Vagina (tissue), 2 donors: ENCODE results near the gene PAK1.

Experiments
- POLR2A ChIP-seq, 2 donors: fragments of 450-650 bp; IDR thresholded peaks; one replicate each; pipeline ENCODE4 v1.6.1; 2017; ENCODE audit warnings: antibody characterized with exemption in 2 of 2, mild to moderate bottlenecking in 2 of 2, moderate library complexity in 2 of 2
- POLR2AphosphoS5 ChIP-seq, 2 donors: sonication (generic); formaldehyde crosslinking; IDR thresholded peaks; one replicate each; pipeline ENCODE4 v1.9.0; 2017; ENCODE audit warnings: antibody characterized with exemption in 2 of 2, mild to moderate bottlenecking in 2 of 2, low read depth in 1 of 2; ENCODE audit not compliant: insufficient read depth in 1 of 2

DNA sequence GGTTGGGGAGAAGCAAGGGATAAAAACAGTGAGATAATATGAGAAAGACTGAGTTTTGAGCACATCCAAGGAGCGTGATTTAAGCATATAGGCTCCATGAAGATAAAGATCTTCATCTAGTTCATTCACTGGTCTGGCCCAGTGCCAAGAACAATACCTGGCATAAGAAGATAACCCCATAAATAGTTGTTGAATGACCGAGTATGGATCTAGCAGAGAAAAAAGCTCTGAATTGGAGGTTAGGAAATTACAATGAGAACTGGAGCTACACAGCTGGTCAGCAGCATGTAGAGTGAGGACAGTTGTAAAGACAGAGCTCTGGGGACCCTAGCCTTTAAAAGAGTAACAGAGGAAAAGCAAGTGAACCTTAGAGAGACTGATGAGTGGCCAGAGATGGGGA lies 33.0 kb upstream of the PAK1 start:
- TF ChIP-seq POLR2A (IDR thresholded peaks at IDR 0.05), result no peak
- no peak for TF ChIP-seq POLR2AphosphoS5 (IDR thresholded peaks at IDR 0.05; ENCODE audit: insufficient read depth in 1 of 2, low read depth in 1 of 2)
